Measurements from ENCODE around the gene TJP3. TPM values are rescaled to one million over a fixed set of nuclear protein-coding genes. Genes with fewer than 3 reads are reported as not detected.
"Not testable (repeated sequence)": the region's sequence is repeated elsewhere in the genome, so short reads cannot be mapped to it uniquely, and the experiment has no call there.

The TJP3 gene
- polyA plus RNA-seq, 3 donors = 12.1 to 14.5 (median 12.7) TPM

DNA sequence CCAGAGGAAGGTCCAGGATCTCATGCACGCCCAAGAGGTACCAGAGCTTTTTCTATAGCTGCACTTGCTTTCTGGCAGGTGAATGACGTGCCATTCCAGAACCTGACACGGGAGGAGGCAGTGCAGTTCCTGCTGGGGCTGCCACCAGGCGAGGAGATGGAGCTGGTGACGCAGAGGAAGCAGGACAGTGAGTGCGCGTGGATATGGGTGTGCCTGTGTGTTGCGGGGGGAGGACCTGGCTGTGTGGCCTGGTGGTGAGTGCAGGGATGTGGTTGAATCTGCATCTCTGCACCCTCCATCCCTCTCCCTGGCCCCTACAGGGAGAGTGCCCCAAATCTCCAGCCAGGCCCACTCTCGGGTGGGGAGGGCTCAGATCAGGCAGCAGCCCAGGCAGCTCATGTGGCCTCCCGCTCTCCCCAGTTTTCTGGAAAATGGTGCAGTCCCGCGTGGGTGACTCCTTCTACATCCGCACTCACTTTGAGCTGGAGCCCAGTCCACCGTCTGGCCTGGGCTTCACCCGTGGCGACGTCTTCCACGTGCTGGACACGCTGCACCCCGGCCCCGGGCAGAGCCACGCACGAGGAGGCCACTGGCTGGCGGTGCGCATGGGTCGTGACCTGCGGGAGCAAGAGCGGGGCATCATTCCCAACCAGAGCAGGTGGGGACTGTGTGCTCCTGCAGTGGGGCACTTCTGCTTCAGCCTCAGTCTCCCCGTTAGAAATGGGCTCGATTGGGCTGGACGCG lies 30.5 kb downstream of the TJP3 start:
- no peak for DNase-seq

- no peak for DNase-seq
Measured at GRCh38 chr19:3740431-3740830, 32.2 kb downstream of the TJP3 start.

DNA sequence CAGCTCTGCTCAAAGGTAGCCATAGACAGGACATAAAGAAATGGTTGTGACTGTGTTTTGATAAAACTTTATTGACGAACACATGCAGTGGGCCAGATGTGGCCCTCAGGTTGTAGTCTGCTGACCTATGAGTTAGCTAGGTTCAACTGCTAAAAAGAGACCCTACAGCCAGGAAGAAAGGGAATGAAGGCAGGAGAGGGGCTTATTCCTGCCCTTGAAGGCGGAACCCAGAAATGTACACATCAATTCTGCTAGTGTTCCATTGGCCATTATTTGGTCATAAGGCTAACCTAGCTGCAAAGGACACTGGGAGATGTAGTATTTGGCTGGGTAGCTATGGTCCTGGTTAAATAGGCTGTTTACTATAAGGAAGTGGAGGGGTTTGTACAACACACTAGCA lies 35.3 kb downstream of the TJP3 start:
- no peak for DNase-seq

GRCh38 chr19:3745363-3746045 lies 37.3 kb downstream of the TJP3 start:
- DNase-seq = no peak

- DNase-seq = no peak
Measured at GRCh38 chr19:3746371-3747056, 38.3 kb downstream of the TJP3 start.

DNA sequence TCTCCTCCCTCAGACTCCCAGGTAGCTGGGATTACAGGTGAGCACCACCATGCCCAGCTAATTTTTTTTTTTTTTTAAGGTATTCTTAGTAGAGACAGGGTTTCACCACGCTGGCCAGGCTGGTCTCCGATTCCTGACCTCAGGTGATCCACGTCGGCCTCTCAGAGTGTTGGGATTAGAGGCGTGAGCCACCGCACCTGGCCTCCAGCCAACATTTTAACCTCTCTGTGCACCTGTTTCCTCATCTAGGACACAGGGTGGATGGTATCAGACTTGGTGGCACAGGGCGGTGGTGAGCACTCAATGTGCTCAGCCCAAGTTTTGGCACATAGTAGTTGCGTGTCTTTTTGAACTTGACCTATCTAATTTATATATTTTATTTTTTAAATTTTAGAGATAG lies 40.8 kb downstream of the TJP3 start:
- no peak for DNase-seq

DNA sequence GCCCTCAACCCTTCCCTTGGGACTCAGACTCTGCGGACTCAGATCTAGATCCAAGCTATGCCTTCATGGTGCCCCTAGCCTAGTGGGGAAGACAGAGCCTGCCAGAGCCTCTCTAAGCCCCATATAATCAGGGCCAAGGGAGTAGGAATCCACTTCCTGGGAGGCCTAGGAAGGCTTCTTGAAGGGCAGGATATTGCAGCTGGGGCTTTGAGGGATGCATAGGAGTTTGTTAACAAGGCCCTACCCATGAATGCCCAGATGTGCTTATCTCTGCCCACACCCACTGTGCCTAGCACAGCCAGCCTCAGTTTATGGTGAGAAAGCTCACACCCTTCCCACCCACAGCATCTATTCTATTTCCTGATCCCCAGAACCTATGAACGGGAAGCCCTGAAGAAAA lies 42.0 kb downstream of the TJP3 start:
- DNase-seq = no peak

DNA sequence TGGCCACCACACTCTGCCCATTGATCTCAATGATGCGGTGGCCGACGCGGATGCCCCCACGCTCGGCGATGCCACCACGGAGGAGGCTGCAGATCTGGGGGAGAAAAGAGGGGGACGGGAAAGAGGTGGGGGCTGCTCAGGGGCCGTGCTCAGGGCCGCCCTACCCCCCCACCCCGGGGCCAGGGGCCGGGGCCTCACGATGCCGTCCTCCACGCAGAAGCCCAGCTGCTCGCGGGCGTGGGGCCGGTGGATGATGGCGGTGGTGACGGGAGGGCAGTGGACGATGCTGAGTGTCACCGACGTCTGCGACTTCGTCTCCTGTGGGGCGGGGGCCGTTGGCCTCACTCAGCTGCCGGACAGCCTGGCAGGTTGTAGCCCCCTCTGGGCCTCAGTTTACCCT lies 43.1 kb downstream of the TJP3 start:
- no peak for DNase-seq

DNA sequence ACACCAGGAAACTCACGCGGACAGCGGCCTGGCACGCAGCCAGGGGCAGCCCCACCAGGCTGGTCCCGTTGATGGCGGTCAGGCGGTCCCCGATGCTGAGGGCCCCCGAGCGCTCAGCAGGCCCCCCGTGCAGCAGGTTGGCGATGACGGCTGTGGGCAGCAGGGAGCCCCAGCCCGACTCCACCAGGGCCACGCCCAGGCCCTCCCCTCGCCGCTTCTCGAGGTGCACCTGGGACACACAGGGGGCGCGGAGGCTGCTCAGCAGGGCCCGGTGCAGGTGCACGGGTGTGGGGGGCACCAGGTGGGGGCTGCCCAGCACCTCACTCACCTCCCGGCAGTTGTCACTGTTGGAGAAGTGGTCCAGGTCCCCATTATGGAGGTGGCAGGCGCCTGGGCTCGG lies 44.3 kb downstream of the TJP3 start:
- no peak for DNase-seq

DNA sequence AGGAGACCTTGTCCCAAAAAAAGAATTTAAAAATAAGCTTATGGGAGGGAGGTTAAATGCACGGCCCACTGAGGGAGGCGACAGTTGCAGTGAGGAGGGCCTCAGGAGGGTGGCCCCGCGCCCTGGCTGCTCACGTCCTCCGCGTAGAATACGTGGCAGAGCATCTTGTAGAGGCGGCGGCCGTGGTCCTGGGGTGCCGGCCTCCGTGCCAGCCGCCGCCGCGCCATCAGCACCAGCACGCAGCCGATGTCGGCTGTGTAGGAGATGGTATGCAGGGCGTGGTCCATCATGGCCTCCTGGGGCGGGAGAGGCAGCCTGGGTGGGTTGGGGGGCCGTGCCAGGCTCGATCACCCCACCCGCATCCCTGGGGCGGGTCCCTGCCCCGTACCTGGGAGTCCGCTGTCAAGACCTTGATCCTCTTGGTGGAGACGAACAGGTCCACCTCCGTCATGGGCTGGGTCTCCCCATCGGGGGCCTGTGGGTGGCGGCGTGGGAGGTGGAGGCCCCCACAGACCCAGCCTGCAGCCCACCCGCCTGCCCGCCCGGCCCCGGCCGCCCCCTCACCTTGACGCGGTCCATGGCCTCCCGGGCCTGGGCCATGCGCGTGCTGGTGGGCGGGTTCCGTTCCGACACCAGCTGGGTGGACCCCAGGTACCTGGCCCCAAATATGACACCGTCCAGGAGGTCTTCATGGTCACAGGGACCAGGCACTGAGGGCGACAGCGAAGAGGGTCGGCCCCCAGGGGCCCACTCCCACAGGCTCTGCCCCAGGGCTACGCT lies 45.6 kb downstream of the TJP3 start:
- no peak for DNase-seq

DNA sequence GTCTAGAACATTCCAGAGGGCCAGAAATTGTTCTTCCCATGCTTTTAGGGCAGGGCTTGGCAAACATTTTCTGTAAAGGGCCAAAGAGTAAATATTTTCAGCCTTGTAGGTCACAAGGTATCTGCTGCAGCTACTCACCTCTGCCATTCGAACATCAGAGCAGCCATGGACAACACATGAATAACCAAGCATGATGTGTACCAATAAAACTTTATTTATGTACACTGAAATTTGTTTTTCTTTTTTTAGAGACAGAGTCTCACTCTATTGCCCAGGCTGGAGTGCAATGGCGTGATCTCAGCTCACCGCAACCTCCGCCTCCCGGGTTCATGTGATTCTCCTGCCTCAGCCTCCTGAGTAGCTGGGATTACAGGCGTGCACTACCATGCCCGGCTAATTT lies 49.5 kb downstream of the TJP3 start:
- not testable (repeated sequence) for DNase-seq

DNA sequence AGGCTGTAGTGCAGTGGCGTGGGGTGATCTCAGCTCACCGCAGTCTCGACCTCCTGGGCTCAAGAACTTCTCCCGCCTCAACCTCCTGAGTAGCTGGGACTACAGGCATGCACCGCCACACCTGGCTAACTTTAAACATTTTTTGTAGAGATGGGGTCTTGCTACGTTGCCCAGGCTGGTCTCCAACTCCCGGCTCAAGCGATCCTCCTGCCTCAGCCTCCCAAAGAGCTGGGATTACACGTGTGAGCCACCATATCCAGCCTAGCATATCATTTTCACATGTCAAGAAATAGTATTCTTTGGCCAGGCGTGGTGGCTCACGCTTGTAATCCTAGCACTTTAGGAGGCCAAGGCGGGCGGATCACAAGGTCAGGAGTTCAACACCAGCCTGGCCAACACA lies 50.1 kb downstream of the TJP3 start:
- DNase-seq = not testable (repeated sequence)

DNA sequence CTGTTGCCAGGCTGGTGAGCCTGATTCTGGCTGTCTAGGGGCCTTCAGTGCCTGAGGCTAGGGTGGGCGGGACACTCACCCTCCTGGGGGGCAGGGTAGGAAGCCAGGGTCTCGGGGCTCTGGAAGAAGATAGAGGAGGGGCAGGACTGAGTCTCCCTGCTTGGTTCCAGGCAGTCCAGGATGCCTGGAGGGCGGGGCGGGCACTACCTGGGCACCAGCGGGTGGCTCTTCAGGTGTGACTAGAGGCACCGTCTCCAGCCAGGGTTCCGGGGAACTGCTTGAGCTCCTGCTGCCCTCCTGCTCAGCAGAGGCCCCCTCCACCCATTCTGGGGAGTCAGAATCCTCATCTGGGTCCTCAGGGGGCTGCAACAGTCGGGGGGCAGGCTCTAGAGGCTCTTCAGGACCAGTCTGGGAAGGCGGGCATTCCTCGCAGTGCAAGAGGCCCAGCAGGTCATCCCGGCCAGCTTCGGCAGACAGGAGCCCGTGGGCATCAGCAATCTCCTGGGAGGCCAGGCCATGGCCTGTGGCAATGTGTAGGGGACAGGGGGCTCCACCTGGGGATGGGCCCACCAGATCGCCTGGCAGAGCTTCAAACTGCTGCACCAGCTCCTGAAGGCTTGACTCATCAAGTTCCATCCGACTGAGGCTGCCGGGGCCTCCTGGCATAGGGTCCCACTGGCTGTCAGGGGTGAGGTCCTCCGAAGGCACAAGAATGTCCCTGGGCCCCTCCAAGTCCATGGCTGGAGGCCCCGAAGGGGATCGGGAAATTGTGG lies 51.5 kb downstream of the TJP3 start:
- DNase-seq = no peak

GRCh38 chr19:3760871-3761361 lies 52.7 kb downstream of the TJP3 start:
- no peak for DNase-seq

- DNase-seq = peak; percentile 86
Measured at GRCh38 chr19:3761382-3762129, 53.4 kb downstream of the TJP3 start, which contains the start of gene APBA3. Gene APBA3 (minus strand): TSS chr19:3761692. CDS start chr19:3760264, 1,428 bp downstream.

DNA sequence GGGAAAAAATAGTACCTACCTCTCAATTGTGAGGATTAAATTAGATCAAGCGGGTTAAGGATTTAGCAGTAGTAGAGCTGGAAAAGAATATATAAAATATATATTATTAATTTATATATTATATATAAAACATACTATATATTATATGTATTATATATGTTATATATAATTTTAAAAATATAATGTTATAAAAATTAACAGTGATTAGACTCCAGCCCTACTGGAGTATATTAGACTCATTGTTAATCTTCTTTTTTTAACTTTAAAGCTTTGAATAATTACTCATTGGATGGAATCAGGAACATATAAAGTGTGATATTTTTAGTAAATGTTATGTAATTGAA lies 53.9 kb downstream of the TJP3 start:
- no peak for DNase-seq

- peak; percentile 99 for DNase-seq
Measured at GRCh38 chr19:3762501-3763459, 54.6 kb downstream of the TJP3 start, which contains the start of gene MRPL54. Gene MRPL54 (plus strand): TSS chr19:3762682. CDS start chr19:3762701, 19 bp downstream.

DNA sequence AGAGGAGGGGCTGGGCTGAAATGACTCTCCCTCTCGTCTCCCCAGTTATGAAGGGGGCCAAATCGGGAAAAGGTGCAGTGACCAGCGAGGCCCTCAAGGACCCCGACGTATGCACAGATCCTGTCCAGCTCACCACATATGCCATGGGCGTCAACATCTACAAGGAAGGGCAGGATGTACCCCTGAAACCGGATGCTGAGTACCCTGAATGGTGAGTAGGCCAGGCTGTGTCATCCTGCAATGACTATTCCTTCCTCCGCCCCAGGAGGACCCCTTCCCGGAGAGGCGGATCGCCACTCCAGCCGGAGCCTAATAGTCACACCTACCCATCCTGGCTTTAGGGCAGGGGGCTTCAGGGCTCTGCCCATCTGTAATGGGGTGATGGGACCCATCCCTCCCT lies 56.9 kb downstream of the TJP3 start:
- no peak for DNase-seq

DNA sequence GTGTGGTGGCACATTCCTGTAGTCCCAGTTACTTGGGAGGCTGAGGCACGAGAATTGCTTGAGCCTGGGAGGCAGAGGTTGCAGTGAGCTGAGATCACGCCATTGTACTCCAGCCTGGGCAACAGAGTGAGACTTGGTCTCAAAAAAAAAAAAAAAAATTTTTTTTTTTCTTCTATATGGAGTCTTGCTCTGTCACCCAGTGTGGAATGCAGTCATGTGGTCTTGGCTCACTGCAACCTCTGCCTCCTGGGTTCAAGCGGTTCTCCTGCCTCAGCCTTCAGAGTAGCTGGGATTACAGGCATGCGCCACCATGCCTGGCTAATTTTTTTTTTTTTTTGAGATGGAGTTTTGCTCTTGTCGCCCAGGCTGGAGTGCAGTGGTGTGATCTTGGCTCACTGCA lies 57.6 kb downstream of the TJP3 start:
- not testable (repeated sequence) for DNase-seq

Measured in renal pelvis (tissue), 4 donors.